ENCODE results near the gene MAU2. TPM values are rescaled to one million over a fixed set of nuclear protein-coding genes. Genes with fewer than 3 reads are reported as not detected.
A peak's percentile ranks its signal among the peaks of the same experiment; 100 is the strongest.

Gene MAU2
- total and polyA plus RNA-seq, 2 of the 13 experiments (the other 11 are each of a cell fraction or from before 2014, with no cell fraction given) = 16.8 to 33.8 TPM

DNA sequence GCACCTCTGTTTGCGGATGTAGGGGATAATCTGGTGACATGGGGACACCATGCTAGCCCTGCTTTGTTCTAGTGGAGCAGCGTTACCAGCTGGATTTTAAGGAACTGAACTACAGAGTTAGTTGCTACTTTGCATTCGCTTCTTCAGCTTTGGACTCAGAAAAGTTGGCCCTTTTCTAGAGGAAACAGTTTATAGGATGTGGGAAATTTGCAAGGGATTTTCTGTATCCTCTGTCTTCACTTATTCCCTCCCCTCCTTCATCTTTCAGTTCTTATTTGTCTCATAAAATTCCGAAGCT is 87.0 kb downstream of the MAU2 start:
- ATAC-seq (no peak), DNase-seq (ENCODE audit: low spot score) (no peak), FAIRE-seq (no peak)
- H3K27ac ChIP-seq (ENCODE audit: extremely low read length, insufficient read depth, low read length) = no peak overlapping the region
- POLR2A ChIA-PET = interaction anchor here (1.4 kb wide), 1 partner anchor 108 kb away, joined by 3 read pairs; the partner anchor contains the start of genes NDUFA13 and TSSK6
- peak overlapping the region; percentile 61 for H3K9ac ChIP-seq (ENCODE audit: insufficient read depth, low read depth, low read length)
- intact Hi-C loops (cut with micrococcal nuclease; ENCODE audit: unreplicated experiment) (loop anchor here (1.0 to 5.0 kb wide), 2 partner anchors 41 to 80 kb away; no protein-coding TSS in a partner anchor), in situ Hi-C loops (cut with HindIII; ENCODE audit: extremely low pct_ligation_motif_present, low pct_unique_long_range_greater_than_20kb) (loop anchor here (5.0 kb wide), 1 partner anchor 35 kb away; no protein-coding TSS in a partner anchor)
- 95% methylated on average over 2 of the region's 4 CpGs for WGBS (ENCODE audit: low lambda C conversion rate)
- 0 out of 5 replicates have a peak, but pooled peaks cover 1 to 3% of the 10 kb centered on the region in 2 experiments for H3K36me3 ChIP-seq (replicated peaks in 1 of 2; ENCODE audit: control insufficient read depth in 1 of 2, insufficient read depth in 2 of 2, low read length in 2 of 2)
- H3K4me3 ChIP-seq (replicated peaks in 1 of 3; ENCODE audit: insufficient read depth in 1 of 3, low read depth in 2 of 3, low read length in 3 of 3) = peak overlapping the region in 1 of 3 experiments; percentile 76; a peak in 1 of 6 replicates
- no TSS peak for BruUV-seq (replicated peaks)
- CTCF ChIA-PET (ENCODE audit: low intra/inter-chr PET ratio, low total read pairs) = interaction anchor here (3.3 kb wide), 1 partner anchor 41 kb away, joined by 12 read pairs; no protein-coding TSS in a partner anchor
- TF ChIP-seq, protein P1, sequence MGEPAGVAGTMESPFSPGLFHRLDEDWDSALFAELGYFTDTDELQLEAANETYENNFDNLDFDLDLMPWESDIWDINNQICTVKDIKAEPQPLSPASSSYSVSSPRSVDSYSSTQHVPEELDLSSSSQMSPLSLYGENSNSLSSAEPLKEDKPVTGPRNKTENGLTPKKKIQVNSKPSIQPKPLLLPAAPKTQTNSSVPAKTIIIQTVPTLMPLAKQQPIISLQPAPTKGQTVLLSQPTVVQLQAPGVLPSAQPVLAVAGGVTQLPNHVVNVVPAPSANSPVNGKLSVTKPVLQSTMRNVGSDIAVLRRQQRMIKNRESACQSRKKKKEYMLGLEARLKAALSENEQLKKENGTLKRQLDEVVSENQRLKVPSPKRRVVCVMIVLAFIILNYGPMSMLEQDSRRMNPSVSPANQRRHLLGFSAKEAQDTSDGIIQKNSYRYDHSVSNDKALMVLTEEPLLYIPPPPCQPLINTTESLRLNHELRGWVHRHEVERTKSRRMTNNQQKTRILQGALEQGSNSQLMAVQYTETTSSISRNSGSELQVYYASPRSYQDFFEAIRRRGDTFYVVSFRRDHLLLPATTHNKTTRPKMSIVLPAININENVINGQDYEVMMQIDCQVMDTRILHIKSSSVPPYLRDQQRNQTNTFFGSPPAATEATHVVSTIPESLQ (CRISPR knock-in tag; conservative IDR thresholded peaks at IDR 0.05) = no peak
- no peak overlapping the region for H2AFZ ChIP-seq (ENCODE audit: low read length)
- H3K4me2 ChIP-seq (ENCODE audit: low read depth, low read length) = peak overlapping the region; percentile 99
- no peaks in the 10 kb centered on the region; a peak in 1 of 5 replicates for H3K27me3 ChIP-seq (ENCODE audit: control insufficient read depth in 1 of 2, insufficient read depth in 2 of 2, low read length in 2 of 2)
- peaks cover 72% of the 10 kb centered on the region for H3K4me1 ChIP-seq (ENCODE audit: insufficient read depth, low read length)
- H3K9me3 ChIP-seq (ENCODE audit: low read length) = no peaks in the 10 kb centered on the region
- H4K20me1 ChIP-seq (ENCODE audit: insufficient read depth, low read length) = peaks cover 46% of the 10 kb centered on the region
- H3K79me2 ChIP-seq (ENCODE audit: insufficient read depth, low read length) = peaks cover 64% of the 10 kb centered on the region

Other genes with a start within 250 kb of the MAU2 start
- 10.3 and 25.9 TPM in 2 replicates for gene TMEM161A, start 182.4 kb upstream of the MAU2 start, total RNA-seq (2016; rRNA removed; fragmentation: Illumina TruSeq; extraction: Trizol)
- 31.4 and 42.7 TPM in 2 replicates for gene TMEM161A, start 182.4 kb upstream of the MAU2 start, polyA plus RNA-seq (2011; rRNA removed)
- gene MEF2B, start 150.6 kb upstream of the MAU2 start, total RNA-seq (2016; rRNA removed; fragmentation: Illumina TruSeq; extraction: Trizol) = 0.44 and 1.2 TPM in 2 replicates
- gene MEF2B, start 150.6 kb upstream of the MAU2 start, polyA plus RNA-seq (2011; rRNA removed) = 1.7 and 2.3 TPM in 2 replicates
- 13.3 and 16.8 TPM in 2 replicates for gene BORCS8, start 128.7 kb upstream of the MAU2 start, total RNA-seq (2016; rRNA removed; fragmentation: Illumina TruSeq; extraction: Trizol)
- gene BORCS8, start 128.7 kb upstream of the MAU2 start, polyA plus RNA-seq (2011; rRNA removed) = 9.6 and 9.9 TPM in 2 replicates
- gene RFXANK, start 128.6 kb upstream of the MAU2 start, total RNA-seq (2016; rRNA removed; fragmentation: Illumina TruSeq; extraction: Trizol) = 80.7 and 83.1 TPM in 2 replicates
- 49.9 and 56.1 TPM in 2 replicates for gene RFXANK, start 128.6 kb upstream of the MAU2 start, polyA plus RNA-seq (2011; rRNA removed)
- 25.5 and 26.8 TPM in 2 replicates for gene NR2C2AP, start 117.4 kb upstream of the MAU2 start, total RNA-seq (2016; rRNA removed; fragmentation: Illumina TruSeq; extraction: Trizol)
- 12.2 and 13.8 TPM in 2 replicates for gene NR2C2AP, start 117.4 kb upstream of the MAU2 start, polyA plus RNA-seq (2011; rRNA removed)
- not detected in 2 replicates for gene NCAN, start 108.9 kb upstream of the MAU2 start, total RNA-seq (2016; rRNA removed; fragmentation: Illumina TruSeq; extraction: Trizol)
- gene NCAN, start 108.9 kb upstream of the MAU2 start, polyA plus RNA-seq (2011; rRNA removed) = 0.05 TPM in 1 of 2 replicates, not detected in the other
- 0.53 and 1.1 TPM in 2 replicates for gene TM6SF2, start 47.5 kb upstream of the MAU2 start, total RNA-seq (2016; rRNA removed; fragmentation: Illumina TruSeq; extraction: Trizol)
- gene TM6SF2, start 47.5 kb upstream of the MAU2 start, polyA plus RNA-seq (2011; rRNA removed) = 2.5 and 4.4 TPM in 2 replicates
- gene SUGP1, start 320 bp upstream of the MAU2 start, total RNA-seq (2016; rRNA removed; fragmentation: Illumina TruSeq; extraction: Trizol) = 17.7 and 25.9 TPM in 2 replicates
- gene SUGP1, start 320 bp upstream of the MAU2 start, polyA plus RNA-seq (2011; rRNA removed) = 21.6 and 29.1 TPM in 2 replicates
- gene GATAD2A, start 84.8 kb downstream of the MAU2 start, total RNA-seq (2016; rRNA removed; fragmentation: Illumina TruSeq; extraction: Trizol) = 25.1 and 28.6 TPM in 2 replicates
- 15.1 and 16.8 TPM in 2 replicates for gene GATAD2A, start 84.8 kb downstream of the MAU2 start, polyA plus RNA-seq (2011; rRNA removed)
- 0.71 and 0.86 TPM in 2 replicates for gene TSSK6, start 194.7 kb downstream of the MAU2 start, total RNA-seq (2016; rRNA removed; fragmentation: Illumina TruSeq; extraction: Trizol)
- 1.2 and 2.0 TPM in 2 replicates for gene TSSK6, start 194.7 kb downstream of the MAU2 start, polyA plus RNA-seq (2011; rRNA removed)
- gene NDUFA13, start 195.4 kb downstream of the MAU2 start, total RNA-seq (2016; rRNA removed; fragmentation: Illumina TruSeq; extraction: Trizol) = 278 and 337 TPM in 2 replicates
- gene NDUFA13, start 195.4 kb downstream of the MAU2 start, polyA plus RNA-seq (2011; rRNA removed) = 366 and 368 TPM in 2 replicates
- gene YJEFN3, start 208.1 kb downstream of the MAU2 start, total RNA-seq (2016; rRNA removed; fragmentation: Illumina TruSeq; extraction: Trizol) = 0.32 and 0.89 TPM in 2 replicates
- gene YJEFN3, start 208.1 kb downstream of the MAU2 start, polyA plus RNA-seq (2011; rRNA removed) = 4.0 TPM in 2 replicates
- 0.09 TPM in 1 of 2 replicates, not detected in the other for gene CILP2, start 217.4 kb downstream of the MAU2 start, total RNA-seq (2016; rRNA removed; fragmentation: Illumina TruSeq; extraction: Trizol)
- 0.18 and 0.37 TPM in 2 replicates for gene CILP2, start 217.4 kb downstream of the MAU2 start, polyA plus RNA-seq (2011; rRNA removed)

Measured in HepG2 (cell line).